HepG2 (cell line): Measurements from ENCODE around the gene RASSF4. TPM values are rescaled to one million over a fixed set of nuclear protein-coding genes. Genes with fewer than 3 reads are reported as not detected.

Experiments
- AFF4 ChIP-seq: sonication (generic); formaldehyde crosslinking; IDR thresholded peaks from 2 replicates; pipeline ENCODE4 v1.4.0; 2020; ENCODE audit warnings: missing genetic modification reagents
- CREB3 ChIP-seq: sonication (generic); formaldehyde crosslinking; IDR thresholded peaks from 2 replicates; pipeline ENCODE4 v1.5.0; 2020; ENCODE audit warnings: missing genetic modification reagents
- E2F1 ChIP-seq: sonication (generic); formaldehyde crosslinking; IDR thresholded peaks from 2 replicates; pipeline ENCODE4 v1.5.0; 2020; ENCODE audit warnings: missing genetic modification reagents
- ETV5 ChIP-seq: IDR thresholded peaks from 2 replicates; pipeline ENCODE4 v1.6.1; 2018; ENCODE audit warnings: missing biosample characterization, missing genetic modification reagents, inconsistent platforms, borderline replicate concordance
- FLYWCH1 ChIP-seq: sonication (generic); formaldehyde crosslinking; IDR thresholded peaks from 2 replicates; pipeline ENCODE4 v1.8.1; 2023; ENCODE audit warnings: mild to moderate bottlenecking, missing genetic modification reagents
- HDAC2 ChIP-seq: sonication (generic); formaldehyde crosslinking; IDR thresholded peaks from 2 replicates; pipeline ENCODE4 v1.4.0; 2020; ENCODE audit warnings: missing genetic modification reagents
- HOXA3 ChIP-seq: sonication (generic); formaldehyde crosslinking; IDR thresholded peaks from 2 replicates; pipeline ENCODE4 v1.5.0; 2020; ENCODE audit warnings: missing genetic modification reagents
- RAD21 ChIP-seq: fragments of 450-650 bp; formaldehyde crosslinking; IDR thresholded peaks from 2 replicates; pipeline ENCODE4 v1.5.0; 2020; ENCODE audit warnings: mild to moderate bottlenecking
- SALL2 ChIP-seq: sonication (generic); formaldehyde crosslinking; IDR thresholded peaks from 2 replicates; pipeline ENCODE4 v1.8.1; 2023; ENCODE audit warnings: mild to moderate bottlenecking, missing genetic modification reagents, inconsistent platforms
- TBX2 ChIP-seq: sonication (generic); formaldehyde crosslinking; IDR thresholded peaks from 2 replicates; pipeline ENCODE4 v1.5.0; 2020; ENCODE audit warnings: missing genetic modification reagents, mild to moderate bottlenecking, borderline replicate concordance
- ZBTB37 ChIP-seq: sonication (generic); formaldehyde crosslinking; IDR thresholded peaks from 2 replicates; pipeline ENCODE4 v1.4.0; 2020; ENCODE audit warnings: mild to moderate bottlenecking, missing genetic modification reagents
- ZBTB46 ChIP-seq: sonication (generic); formaldehyde crosslinking; IDR thresholded peaks from 2 replicates; pipeline ENCODE4 v1.4.0; 2020; ENCODE audit warnings: mild to moderate bottlenecking, missing genetic modification reagents, borderline replicate concordance
- ZFYVE20 ChIP-seq: sonication (generic); formaldehyde crosslinking; IDR thresholded peaks from 2 replicates; pipeline ENCODE4 v1.8.0; 2023; ENCODE audit warnings: low read depth, mild to moderate bottlenecking, moderate library complexity, missing genetic modification reagents, borderline replicate concordance
- ZNF260 ChIP-seq: sonication (generic); formaldehyde crosslinking; IDR thresholded peaks from 2 replicates; pipeline ENCODE4 v1.4.0; 2020; ENCODE audit warnings: missing genetic modification reagents, low read depth, mild to moderate bottlenecking, borderline replicate concordance
- ZNF484 ChIP-seq: sonication (generic); formaldehyde crosslinking; IDR thresholded peaks from 2 replicates; pipeline ENCODE4 v1.5.1; 2020; ENCODE audit warnings: mild to moderate bottlenecking, low read depth, missing genetic modification reagents, borderline replicate concordance
- polyA plus RNA-seq, 8 experiments: library from polyadenylated mRNA; depleted of rRNA in 3 of 8; stranded (reverse) in 7 of 8; unstranded in 1 of 8; fragments of >200 nt; fragmentation: Illumina TruSeq in 4 of 8; extraction: Trizol in 4 of 8; gene quantifications; 2 replicates each; pipeline versions ENCODE4 v1.2.1 to v1.2.3, GENCODE V29; 2011 to 2016; ENCODE audit warnings: low read depth in 4 of 8, missing spikeins in 1 of 8, mixed read lengths in 1 of 8; ENCODE audit not compliant: insufficient read depth in 1 of 8
- total RNA-seq, 5 experiments: library from RNA; depleted of rRNA; stranded (reverse); fragments of >200 nt; fragmentation: Illumina TruSeq; extraction: Trizol; gene quantifications; 2 replicates each; pipeline ENCODE4 v1.2.3, GENCODE V29; 2016; ENCODE audit warnings: low read depth in 1 of 5
- TF ChIP-seq, protein P1 (sequence below): sonication (generic); formaldehyde crosslinking; IDR thresholded peaks from 2 replicates; pipeline ENCODE4 v1.5.0; 2020; ENCODE audit warnings: missing genetic modification reagents, mild to moderate bottlenecking, borderline replicate concordance

RASSF4 gene
- total and polyA plus RNA-seq, 2 of the 13 experiments (the other 11 are each of a cell fraction or from before 2014, with no cell fraction given): 34.0 to 51.7 TPM

GRCh38 chr10:44976352-44977198 is 17.0 kb downstream of the RASSF4 start (continued):
- TF ChIP-seq, protein P1, sequence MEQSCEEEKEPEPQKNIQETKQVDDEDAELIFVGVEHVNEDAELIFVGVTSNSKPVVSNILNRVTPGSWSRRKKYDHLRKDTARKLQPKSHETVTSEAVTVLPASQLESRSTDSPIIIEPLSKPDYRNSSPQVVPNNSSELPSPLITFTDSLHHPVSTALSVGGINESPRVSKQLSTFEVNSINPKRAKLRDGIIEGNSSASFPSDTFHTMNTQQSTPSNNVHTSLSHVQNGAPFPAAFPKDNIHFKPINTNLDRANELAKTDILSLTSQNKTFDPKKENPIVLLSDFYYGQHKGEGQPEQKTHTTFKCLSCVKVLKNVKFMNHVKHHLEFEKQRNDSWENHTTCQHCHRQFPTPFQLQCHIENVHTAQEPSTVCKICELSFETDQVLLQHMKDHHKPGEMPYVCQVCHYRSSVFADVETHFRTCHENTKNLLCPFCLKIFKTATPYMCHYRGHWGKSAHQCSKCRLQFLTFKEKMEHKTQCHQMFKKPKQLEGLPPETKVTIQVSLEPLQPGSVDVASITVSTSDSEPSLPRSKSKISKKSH (CRISPR knock-in tag): 0 out of 2 replicates have a peak, but pooled peaks have one; percentile 59
- peak; percentile 43; the same call in 1 of the 2 replicates for TF ChIP-seq TBX2 (CRISPR knock-in tag)
- no peak for TF ChIP-seq ZBTB37 (CRISPR knock-in tag)
- no peak; the same call in 1 of the 2 replicates for TF ChIP-seq RAD21 (CRISPR knock-in tag)
- TF ChIP-seq HOXA3 (CRISPR knock-in tag): no peak
- peak; percentile 35; the same call in 1 of the 2 replicates for TF ChIP-seq SALL2 (CRISPR knock-in tag)
- TF ChIP-seq ETV5 (CRISPR knock-in tag): 0 out of 2 replicates have a peak, but pooled peaks have one; percentile 13
- peak; percentile 43; the same call in 1 of the 2 replicates for TF ChIP-seq HDAC2 (CRISPR knock-in tag)
- TF ChIP-seq ZNF484 (CRISPR knock-in tag): no peak
- TF ChIP-seq ZBTB46 (CRISPR knock-in tag): no peak
- TF ChIP-seq CREB3 (CRISPR knock-in tag): 0 out of 2 replicates have a peak, but pooled peaks have one; percentile 8
- no peak for TF ChIP-seq ZNF260 (CRISPR knock-in tag)
- TF ChIP-seq ZFYVE20 (CRISPR knock-in tag): peak; percentile 62; the same call in 1 of the 2 replicates
- no peak for TF ChIP-seq E2F1 (CRISPR knock-in tag)
- peak; percentile 68; the same call in 1 of the 2 replicates for TF ChIP-seq AFF4 (CRISPR knock-in tag)
- TF ChIP-seq FLYWCH1: peak; percentile 78; the same call in 1 of the 2 replicates
